Measurements from ENCODE around the gene PKMYT1. TPM values are rescaled to one million over a fixed set of nuclear protein-coding genes. Genes with fewer than 3 reads are reported as not detected.

Gene PKMYT1
- total RNA-seq, 1 donor from 2014 or later: not detected

- Histone ChIP-seq H3K9me3 (no peaks in the 10 kb centered on the region), H3K4me3 (no peak overlapping the region), H3K36me3 (no peaks in the 10 kb centered on the region), H3K27me3 (no peaks in the 10 kb centered on the region), H3K4me1 (peaks cover 5 to 12% of the 10 kb centered on the region in 2 donors), H3K27ac (no peak overlapping the region)
- TF ChIP-seq, protein P1, sequence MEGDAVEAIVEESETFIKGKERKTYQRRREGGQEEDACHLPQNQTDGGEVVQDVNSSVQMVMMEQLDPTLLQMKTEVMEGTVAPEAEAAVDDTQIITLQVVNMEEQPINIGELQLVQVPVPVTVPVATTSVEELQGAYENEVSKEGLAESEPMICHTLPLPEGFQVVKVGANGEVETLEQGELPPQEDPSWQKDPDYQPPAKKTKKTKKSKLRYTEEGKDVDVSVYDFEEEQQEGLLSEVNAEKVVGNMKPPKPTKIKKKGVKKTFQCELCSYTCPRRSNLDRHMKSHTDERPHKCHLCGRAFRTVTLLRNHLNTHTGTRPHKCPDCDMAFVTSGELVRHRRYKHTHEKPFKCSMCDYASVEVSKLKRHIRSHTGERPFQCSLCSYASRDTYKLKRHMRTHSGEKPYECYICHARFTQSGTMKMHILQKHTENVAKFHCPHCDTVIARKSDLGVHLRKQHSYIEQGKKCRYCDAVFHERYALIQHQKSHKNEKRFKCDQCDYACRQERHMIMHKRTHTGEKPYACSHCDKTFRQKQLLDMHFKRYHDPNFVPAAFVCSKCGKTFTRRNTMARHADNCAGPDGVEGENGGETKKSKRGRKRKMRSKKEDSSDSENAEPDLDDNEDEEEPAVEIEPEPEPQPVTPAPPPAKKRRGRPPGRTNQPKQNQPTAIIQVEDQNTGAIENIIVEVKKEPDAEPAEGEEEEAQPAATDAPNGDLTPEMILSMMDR (IDR thresholded peaks at IDR 0.05): no peak
- intact Hi-C loops (cut with DNase I): no loop called here
- DNase-seq (ENCODE audit: low spot score in 2 of 2): no peak
Observed at GRCh38 chr16:2976673-2977072, 3.6 kb downstream of the PKMYT1 start.

- Histone ChIP-seq H3K9me3 (no peaks in the 10 kb centered on the region), H3K27me3 (no peaks in the 10 kb centered on the region)
- DNase-seq (ENCODE audit: low spot score in 2 of 2): no peak
Observed at GRCh38 chr16:2976201-2976600, 4.0 kb downstream of the PKMYT1 start.

GRCh38 chr16:2975161-2975795, 5.0 kb downstream of the PKMYT1 start:
- intact Hi-C loops (cut with DNase I): no loop called here
- Histone ChIP-seq H3K4me3 (no peak overlapping the region), H3K27ac (no peak overlapping the region), H3K4me1 (peaks cover 5 to 7% of the 10 kb centered on the region in 2 donors), H3K27me3 (no peaks in the 10 kb centered on the region), H3K36me3 (no peaks in the 10 kb centered on the region), H3K9me3 (no peaks in the 10 kb centered on the region)
- no peak for DNase-seq (ENCODE audit: low spot score in 2 of 2)
- TF ChIP-seq, protein P1 (IDR thresholded peaks at IDR 0.05): no peak

More at GRCh38 chr16:2976201-2976600, 4.0 kb downstream of the PKMYT1 start:
- TF ChIP-seq, protein P1 (IDR thresholded peaks at IDR 0.05): no peak
- H3K27ac ChIP-seq: no peak overlapping the region
- intact Hi-C loops (cut with DNase I): no loop called here
- H3K36me3 ChIP-seq: no peaks in the 10 kb centered on the region
- H3K4me1 ChIP-seq: peaks cover 5 to 12% of the 10 kb centered on the region in 2 donors
- no peak overlapping the region for H3K4me3 ChIP-seq

- TF ChIP-seq, protein P1 (IDR thresholded peaks at IDR 0.05): no peak
- Histone ChIP-seq H3K9me3 (no peaks in the 10 kb centered on the region), H3K27ac (no peak overlapping the region), H3K4me1 (peaks cover 2 to 9% of the 10 kb centered on the region in 2 donors), H3K36me3 (no peaks in the 10 kb centered on the region), H3K4me3 (no peak overlapping the region), H3K27me3 (no peaks in the 10 kb centered on the region)
- intact Hi-C loops (cut with DNase I): no loop called here
- no peak for DNase-seq (ENCODE audit: low spot score in 2 of 2)
Observed at GRCh38 chr16:2974319-2975056, 5.8 kb downstream of the PKMYT1 start.

GRCh38 chr16:2973605-2974318, 6.5 kb downstream of the PKMYT1 start:
- Histone ChIP-seq H3K4me1 (peaks cover 3 to 12% of the 10 kb centered on the region in 2 donors), H3K4me3 (no peak overlapping the region), H3K27me3 (no peaks in the 10 kb centered on the region), H3K9me3 (no peaks in the 10 kb centered on the region), H3K36me3 (no peaks in the 10 kb centered on the region), H3K27ac (no peak overlapping the region)
- TF ChIP-seq, protein P1 (IDR thresholded peaks at IDR 0.05): no peak
- no peak for DNase-seq (ENCODE audit: low spot score in 2 of 2)
- intact Hi-C loops (cut with DNase I): no loop called here
